DND-41 (cell line): Measurements from ENCODE around the gene GLTP.

ENCODE experiments used
- CTCF ChIP-seq: IDR thresholded peaks from 2 replicates; pipeline ENCODE4 v1.5.1; 2012; ENCODE audit warnings: borderline replicate concordance, low read length, moderate library complexity, mild to moderate bottlenecking; ENCODE audit not compliant: poor library complexity, severe bottlenecking; ENCODE audit errors: extremely low read depth
- EZH2 ChIP-seq: IDR thresholded peaks from 3 replicates; pipeline ENCODE4 v1.6.1; 2012; ENCODE audit warnings: borderline replicate concordance, low read depth, mild to moderate bottlenecking, moderate library complexity, low read length, inconsistent platforms; ENCODE audit not compliant: severe bottlenecking

- no peak for TF ChIP-seq CTCF
- no peak for TF ChIP-seq EZH2
Observed at GRCh38 chr12:109890620-109891170, 10.4 kb upstream of the GLTP start.
